Breast epithelium (tissue), 3 donors: ENCODE results near the gene PDE10A.

Source experiments
- POLR2A ChIP-seq: fragments of 450-650 bp; IDR thresholded peaks from one replicate; pipeline ENCODE4 v1.6.1; 2016; ENCODE audit warnings: antibody characterized with exemption, mild to moderate bottlenecking, moderate library complexity
- POLR2AphosphoS5 ChIP-seq, 3 donors: sonication (generic); formaldehyde crosslinking; IDR thresholded peaks; one replicate each; pipeline ENCODE4 v1.6.1; 2017; ENCODE audit warnings: antibody characterized with exemption in 3 of 3
- TF ChIP-seq, protein P1 (sequence below), 3 donors: fragments of 450-650 bp; IDR thresholded peaks; one replicate each; pipeline ENCODE4 v1.5.1; 2016 to 2017; ENCODE audit warnings: antibody characterized with exemption in 3 of 3, mild to moderate bottlenecking in 3 of 3, moderate library complexity in 3 of 3

GRCh38 chr6:165611294-165611693 lies 51.7 kb downstream of the PDE10A start:
- TF ChIP-seq POLR2AphosphoS5 (IDR thresholded peaks at IDR 0.05) (no peak), POLR2A (no peak)
- TF ChIP-seq, protein P1, sequence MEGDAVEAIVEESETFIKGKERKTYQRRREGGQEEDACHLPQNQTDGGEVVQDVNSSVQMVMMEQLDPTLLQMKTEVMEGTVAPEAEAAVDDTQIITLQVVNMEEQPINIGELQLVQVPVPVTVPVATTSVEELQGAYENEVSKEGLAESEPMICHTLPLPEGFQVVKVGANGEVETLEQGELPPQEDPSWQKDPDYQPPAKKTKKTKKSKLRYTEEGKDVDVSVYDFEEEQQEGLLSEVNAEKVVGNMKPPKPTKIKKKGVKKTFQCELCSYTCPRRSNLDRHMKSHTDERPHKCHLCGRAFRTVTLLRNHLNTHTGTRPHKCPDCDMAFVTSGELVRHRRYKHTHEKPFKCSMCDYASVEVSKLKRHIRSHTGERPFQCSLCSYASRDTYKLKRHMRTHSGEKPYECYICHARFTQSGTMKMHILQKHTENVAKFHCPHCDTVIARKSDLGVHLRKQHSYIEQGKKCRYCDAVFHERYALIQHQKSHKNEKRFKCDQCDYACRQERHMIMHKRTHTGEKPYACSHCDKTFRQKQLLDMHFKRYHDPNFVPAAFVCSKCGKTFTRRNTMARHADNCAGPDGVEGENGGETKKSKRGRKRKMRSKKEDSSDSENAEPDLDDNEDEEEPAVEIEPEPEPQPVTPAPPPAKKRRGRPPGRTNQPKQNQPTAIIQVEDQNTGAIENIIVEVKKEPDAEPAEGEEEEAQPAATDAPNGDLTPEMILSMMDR (IDR thresholded peaks at IDR 0.05), result no peak
